ENCODE results near the gene TUT4. TPM values are rescaled to one million over a fixed set of nuclear protein-coding genes. Genes with fewer than 3 reads are reported as not detected.

Gene TUT4
- total RNA-seq, 2 experiments from 2014 or later: 70.8 to 72.4 TPM

DNA sequence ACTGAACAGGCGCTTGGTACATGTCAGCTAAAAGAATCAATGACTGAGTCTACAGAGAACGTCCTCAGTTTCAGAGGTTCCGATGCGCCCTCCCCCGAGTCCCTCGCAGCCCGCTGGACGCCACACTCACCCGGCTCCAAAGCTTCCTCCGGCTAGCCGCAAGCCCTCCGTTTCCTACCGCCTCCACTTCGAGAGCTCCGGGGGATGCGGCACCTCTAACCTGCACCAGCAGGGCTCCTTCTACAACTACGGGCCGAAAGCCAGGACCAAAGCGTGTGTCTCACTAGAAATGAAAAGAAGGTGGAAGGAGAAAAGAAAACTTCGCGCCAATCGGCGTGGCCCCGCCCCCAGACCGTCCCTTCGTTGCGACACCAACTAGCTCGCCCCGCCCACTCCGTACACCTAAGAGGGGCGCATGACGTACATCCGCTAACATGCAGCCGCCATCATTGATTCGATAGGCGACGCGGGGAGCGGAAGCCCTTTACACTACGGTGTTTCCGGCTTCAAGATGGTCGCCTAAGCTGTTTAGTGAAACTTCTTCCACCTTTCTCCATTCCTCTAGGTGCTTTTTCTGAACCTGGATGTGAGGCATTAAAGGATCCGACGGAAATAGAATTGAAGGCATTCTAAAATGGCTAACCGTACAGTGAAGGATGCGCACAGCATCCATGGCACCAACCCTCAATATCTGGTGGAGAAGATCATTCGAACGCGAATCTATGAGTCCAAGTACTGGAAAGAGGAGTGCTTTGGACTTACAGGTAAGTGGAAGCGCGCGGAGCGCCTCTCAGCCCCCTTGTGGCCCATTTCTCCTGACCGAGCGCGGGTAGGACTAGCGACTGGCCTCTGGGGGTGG is 148.5 kb downstream of the TUT4 start, which contains the start of the genes ORC1 and PRPF38A:
Gene ORC1 (minus strand): TSS at position 308 of the 859 bp plus-strand sequence. CDS start 2,200 bp downstream, outside the sequence.
Gene PRPF38A (plus strand): TSS at position 487 of the 859 bp plus-strand sequence. CDS start 148 bp downstream, at position 635.
- POLR2A ChIA-PET: interaction anchor here (0.6 to 2.8 kb wide), 16 partner anchors 9 to 982 kb away, joined by 3 to 15 read pairs (median 3); partner anchors contain the start of genes CC2D1B and TUT4

GRCh38 chr1:52403566-52404115 is 149.3 kb downstream of the TUT4 start:
- Histone ChIP-seq H3K9me2 (ENCODE audit: insufficient read depth, low read length) (no peaks in the 10 kb centered on the region), H4K20me1 (ENCODE audit: insufficient read depth, low read length) (peaks cover 22% of the 10 kb centered on the region), H3K79me2 (ENCODE audit: insufficient read depth, low read depth, low read length) (peaks cover 71% of the 10 kb centered on the region), H3K4me3 (ENCODE audit: low read depth, low read length, poor library complexity, severe bottlenecking) (peak overlapping the region; percentile 85), H3K27ac (ENCODE audit: low read depth, low read length, poor library complexity, severe bottlenecking) (peak overlapping the region; percentile 83), H3K36me3 (ENCODE audit: insufficient read depth, low read length) (peaks cover 59% of the 10 kb centered on the region), H3K9me3 (ENCODE audit: low read length) (no peaks in the 10 kb centered on the region), H2AFZ (ENCODE audit: low read length) (peak overlapping the region; percentile 84), H3K4me2 (ENCODE audit: low read length) (peak overlapping the region; percentile 97), H3K4me1 (ENCODE audit: insufficient read depth, low read length, poor library complexity, severe bottlenecking) (peaks cover 26% of the 10 kb centered on the region)
- ChIA-PET CTCF (ENCODE audit: unreplicated experiment) (interaction anchor here (0.6 to 1.0 kb wide), 3 partner anchors 9 to 149 kb away, joined by 3 to 8 read pairs (median 3); partner anchors contain the start of gene TUT4), POLR2A (interaction anchor here (0.5 to 2.8 kb wide), 10 partner anchors 9 to 981 kb away, joined by 3 to 15 read pairs (median 3); partner anchors contain the start of gene CC2D1B)
- no peak for TF ChIP-seq CTCF (conservative IDR thresholded peaks at IDR 0.05; ENCODE audit: low read length)
- TF ChIP-seq EZH2phosphoT487 (IDR thresholded peaks at IDR 0.05; ENCODE audit: borderline replicate concordance, low read depth, low read length): no peak
- intact Hi-C loops (cut with micrococcal nuclease; ENCODE audit: unreplicated experiment): loop anchor here (1.0 to 5.0 kb wide), 7 partner anchors 37 to 347 kb away; partner anchors contain the start of genes BTF3L4, CC2D1B and TUT4
- no TSS peak for BruUV-seq (replicated peaks)
- peak; percentile 80 for DNase-seq (ENCODE audit: low spot score)

More for the DNA sequence above, 148.5 kb downstream of the TUT4 start, which contains the start of the genes ORC1 and PRPF38A:
- TF ChIP-seq EZH2phosphoT487 (IDR thresholded peaks at IDR 0.05; ENCODE audit: borderline replicate concordance, low read depth, low read length) (no peak), CTCF (conservative IDR thresholded peaks at IDR 0.05; ENCODE audit: low read length) (peak; percentile 80)
- peaks cover 26% of the 10 kb centered on the region for H3K4me1 ChIP-seq (ENCODE audit: insufficient read depth, low read length, poor library complexity, severe bottlenecking)
- H3K9me3 ChIP-seq (ENCODE audit: low read length): no peaks in the 10 kb centered on the region
- peak within 1 kb of the TSS; percentile 97 for H3K4me2 ChIP-seq (ENCODE audit: low read length)
- peaks cover 71% of the 10 kb centered on the region for H3K79me2 ChIP-seq (ENCODE audit: insufficient read depth, low read depth, low read length)
- CTCF ChIA-PET (ENCODE audit: unreplicated experiment): interaction anchor here (0.6 to 1.0 kb wide), 4 partner anchors 9 to 737 kb away, joined by 3 to 8 read pairs (median 3); partner anchors contain the start of gene TUT4
- intact Hi-C loops (cut with micrococcal nuclease; ENCODE audit: unreplicated experiment): loop anchor here (1.0 to 5.0 kb wide), 6 partner anchors 38 to 282 kb away; partner anchors contain the start of genes CC2D1B and TUT4
- H4K20me1 ChIP-seq (ENCODE audit: insufficient read depth, low read length): peaks cover 22% of the 10 kb centered on the region
- H3K4me3 ChIP-seq (ENCODE audit: low read depth, low read length, poor library complexity, severe bottlenecking): peak within 1 kb of the TSS; percentile 85
- BruUV-seq (replicated peaks): no TSS peak
- H3K27ac ChIP-seq (ENCODE audit: low read depth, low read length, poor library complexity, severe bottlenecking): peak within 1 kb of the TSS; percentile 83
- peak within 1 kb of the TSS; percentile 84 for H2AFZ ChIP-seq (ENCODE audit: low read length)
- DNase-seq (ENCODE audit: low spot score): peak; percentile 100
- H3K36me3 ChIP-seq (ENCODE audit: insufficient read depth, low read length): peaks cover 60% of the 10 kb centered on the region
- no peaks in the 10 kb centered on the region for H3K9me2 ChIP-seq (ENCODE audit: insufficient read depth, low read length)
